HG02610 (cell line): ENCODE data around the gene MRPL55.

Experiments
- ATAC-seq: cut with Tn5 transposase; IDR thresholded peaks from one replicate; pipeline ENCODE4 v1.9.1; 2021; ENCODE audit warnings: mild to moderate bottlenecking, moderate library complexity; ENCODE audit not compliant: unreplicated experiment

Gene MRPL55

GRCh38 chr1:228088586-228089498 lies 20.3 kb downstream of the MRPL55 start:
- no peak for ATAC-seq

GRCh38 chr1:228087771-228088251 lies 21.3 kb downstream of the MRPL55 start:
- ATAC-seq: no peak

GRCh38 chr1:228085287-228085951 lies 23.7 kb downstream of the MRPL55 start:
- ATAC-seq: no peak

GRCh38 chr1:228084797-228085196 lies 24.3 kb downstream of the MRPL55 start:
- ATAC-seq: no peak

- no peak for ATAC-seq
Measured at GRCh38 chr1:228084325-228084724, 24.8 kb downstream of the MRPL55 start.

- no peak for ATAC-seq
Measured at GRCh38 chr1:228083871-228084278, 25.2 kb downstream of the MRPL55 start.

- peak; percentile 18 for ATAC-seq
Measured at GRCh38 chr1:228082918-228083870, 25.9 kb downstream of the MRPL55 start.

- ATAC-seq: peak; percentile 75
Measured at GRCh38 chr1:228082214-228082917, 26.7 kb downstream of the MRPL55 start, which contains the start of gene ARF1. Gene ARF1, plus strand, starts transcription at chr1:228082708. Its CDS starts 14,407 bp downstream, at chr1:228097115.

- ATAC-seq: peak; percentile 15
Measured at GRCh38 chr1:228081578-228082213, 27.4 kb downstream of the MRPL55 start.

GRCh38 chr1:228081144-228081543 lies 28.0 kb downstream of the MRPL55 start:
- ATAC-seq: no peak

GRCh38 chr1:228079601-228080263 lies 29.4 kb downstream of the MRPL55 start:
- no peak for ATAC-seq

- ATAC-seq: no peak
Measured at GRCh38 chr1:228079013-228079412, 30.1 kb downstream of the MRPL55 start.

- ATAC-seq: no peak
Measured at GRCh38 chr1:228077565-228078330, 31.4 kb downstream of the MRPL55 start.

GRCh38 chr1:228076796-228077430 lies 32.2 kb downstream of the MRPL55 start:
- no peak for ATAC-seq

- ATAC-seq: no peak
Measured at GRCh38 chr1:228075801-228076271, 33.3 kb downstream of the MRPL55 start.

GRCh38 chr1:228074954-228075730 lies 34.0 kb downstream of the MRPL55 start:
- no peak for ATAC-seq
